ENCODE data around the gene GRHL1.

The GRHL1 gene

GRCh38 chr2:9951522-9952285 lies at the start of gene GRHL1:
Gene GRHL1 (plus strand): TSS chr2:9951693. CDS start chr2:9951834, 141 bp downstream.
- H3K4me3 ChIP-seq (ENCODE audit: low read depth, low read length), result peak within 1 kb of the TSS; percentile 56
- no peak for TF ChIP-seq CTCF (IDR thresholded peaks at IDR 0.05; ENCODE audit: borderline replicate concordance, insufficient read depth, low read depth, low read length)

GRCh38 chr2:9905413-9905812 lies 46.1 kb upstream of the GRHL1 start:
- H3K4me3 ChIP-seq (ENCODE audit: low read depth, low read length), result no peak overlapping the region

GRCh38 chr2:9907402-9907801 lies 44.1 kb upstream of the GRHL1 start:
- no peak overlapping the region for H3K4me3 ChIP-seq (ENCODE audit: low read depth, low read length)
- TF ChIP-seq CTCF (IDR thresholded peaks at IDR 0.05; ENCODE audit: borderline replicate concordance, insufficient read depth, low read depth, low read length), result no peak

More at GRCh38 chr2:9905413-9905812, 46.1 kb upstream of the GRHL1 start:
- TF ChIP-seq CTCF (IDR thresholded peaks at IDR 0.05; ENCODE audit: borderline replicate concordance, insufficient read depth, low read depth, low read length), result no peak

- TF ChIP-seq CTCF (IDR thresholded peaks at IDR 0.05; ENCODE audit: borderline replicate concordance, insufficient read depth, low read depth, low read length), result no peak
- H3K4me3 ChIP-seq (ENCODE audit: low read depth, low read length), result no peak overlapping the region
Observed at GRCh38 chr2:9908639-9909038, 42.9 kb upstream of the GRHL1 start.

GRCh38 chr2:9909106-9909505 lies 42.4 kb upstream of the GRHL1 start:
- no peak overlapping the region for H3K4me3 ChIP-seq (ENCODE audit: low read depth, low read length)
- no peak for TF ChIP-seq CTCF (IDR thresholded peaks at IDR 0.05; ENCODE audit: borderline replicate concordance, insufficient read depth, low read depth, low read length)

GRCh38 chr2:9910699-9911098 lies 40.8 kb upstream of the GRHL1 start:
- H3K4me3 ChIP-seq (ENCODE audit: low read depth, low read length), result no peak overlapping the region
- no peak for TF ChIP-seq CTCF (IDR thresholded peaks at IDR 0.05; ENCODE audit: borderline replicate concordance, insufficient read depth, low read depth, low read length)

- H3K4me3 ChIP-seq (ENCODE audit: low read depth, low read length), result no peak overlapping the region
- no peak for TF ChIP-seq CTCF (IDR thresholded peaks at IDR 0.05; ENCODE audit: borderline replicate concordance, insufficient read depth, low read depth, low read length)
Observed at GRCh38 chr2:9912468-9912867, 39.0 kb upstream of the GRHL1 start.

Measured in GM12875 (cell line).